HCT116 (cell line): ENCODE measurements around the gene CENPF. TPM values are rescaled to one million over a fixed set of nuclear protein-coding genes. Genes with fewer than 3 reads are reported as not detected.

Experiments
- ATAC-seq: fragments of 200-7000 bp; cut with Tn5 transposase; 2 replicates; pipeline ENCODE4 v1.9.1; 2020; ENCODE audit warnings: mild to moderate bottlenecking, moderate library complexity
- BruUV-seq: library from RNA; stranded (reverse); fragments of 400-500 nt; replicated peaks from 2 replicates; lab custom pipeline; 2021; lab: Mats Ljungman, UMichigan
- CTCF ChIA-PET: fragments of 300-600 bp; sonication (Branson Sonifier 250); formaldehyde crosslinking; loops from one replicate; lab custom pipeline; 2021; ENCODE audit warnings: antibody characterized with exemption; lab: Charles Lee
- POLR2A ChIA-PET: fragments of 300-600, 350-600 bp; sonication (Branson Sonifier 250); formaldehyde crosslinking; loops from one replicate; lab custom pipeline; 2021; ENCODE audit warnings: antibody characterized with exemption; lab: Charles Lee
- RAD21 ChIA-PET, 2 experiments: fragments of 300-600 bp; sonication (Branson Sonifier 250); formaldehyde crosslinking; loops; one replicate each; lab custom pipeline; 2023; ENCODE audit warnings: low total read pairs in 2 of 2; ENCODE audit not compliant: uncharacterized antibody in 2 of 2, unreplicated experiment in 2 of 2, low non-redundant PET in 1 of 2; lab: Charles Lee
- DNase-seq: peaks from one replicate; pipeline ENCODE4 v3.0.0-alpha.2; 2010; ENCODE audit warnings: low read depth, low spot score
- H2AFZ ChIP-seq: fragments of 200-600 bp; shearing (Covaris generic), sonication (generic); 2 replicates; pipeline ENCODE4 v1.6.1; 2017; ENCODE audit warnings: low read depth, mixed run types, mixed read lengths, antibody characterized with exemption, low read length; ENCODE audit not compliant: poor library complexity, severe bottlenecking
- H3K27ac ChIP-seq: 2 replicates; pipeline ENCODE4 v1.5.1; 2012; ENCODE audit warnings: low read depth, low read length
- H3K27me3 ChIP-seq: fragments of 200-600 bp; sonication (generic); 2 replicates; pipeline ENCODE4 v1.6.1; 2016; ENCODE audit warnings: mixed run types, low read length, mixed read lengths; ENCODE audit not compliant: insufficient read depth
- H3K36me3 ChIP-seq, 2 experiments: fragments of 200-500 bp in 1 of 2; fragments of 200-600 bp in 1 of 2; sonication (Bioruptor generic) in 1 of 2; sonication (generic) in 1 of 2; 2 replicates each; pipeline versions ENCODE4 v1.5.1 to v1.6.1; 2014 to 2016; ENCODE audit warnings: low read length in 2 of 2, inconsistent platforms in 1 of 2, mixed read lengths in 1 of 2, mixed run types in 1 of 2; ENCODE audit not compliant: insufficient read depth in 2 of 2, control insufficient read depth in 1 of 2
- H3K4me1 ChIP-seq, 2 experiments: fragments of 200-600 bp in 1 of 2; sonication (generic) in 1 of 2; 2 replicates each; pipeline versions ENCODE4 v1.5.1 to v1.6.1; 2012 to 2017; ENCODE audit warnings: low read length in 2 of 2, inconsistent platforms in 1 of 2, mild to moderate bottlenecking in 1 of 2, mixed read lengths in 1 of 2, mixed run types in 1 of 2, moderate library complexity in 1 of 2; ENCODE audit not compliant: insufficient read depth in 2 of 2, control insufficient read depth in 1 of 2
- H3K4me2 ChIP-seq: fragments of 200-600 bp; sonication (generic); 2 replicates; pipeline ENCODE4 v1.6.1; 2017; ENCODE audit warnings: mixed run types, low read length, mixed read lengths
- H3K4me3 ChIP-seq, 2 experiments: fragments of 200-600 bp in 1 of 2; sonication (generic) in 1 of 2; replicated peaks in 1 of 2; 2 replicates each; pipeline ENCODE4 v1.5.1; 2011 to 2016; ENCODE audit warnings: low read length in 2 of 2, control low read depth in 1 of 2, low read depth in 1 of 2, mild to moderate bottlenecking in 1 of 2, mixed read lengths in 1 of 2, mixed run types in 1 of 2
- H3K79me2 ChIP-seq: fragments of 200-600 bp; sonication (generic); 2 replicates; pipeline ENCODE4 v1.6.1; 2017; ENCODE audit warnings: mild to moderate bottlenecking, mixed run types, low read length, moderate library complexity, mixed read lengths; ENCODE audit not compliant: insufficient read depth
- H3K9ac ChIP-seq: fragments of 200-600 bp; sonication (generic); 2 replicates; pipeline ENCODE4 v1.6.1; 2016; ENCODE audit warnings: low read length, mixed read lengths
- H3K9me2 ChIP-seq: fragments of 200-600 bp; sonication (generic), shearing (Covaris generic); 2 replicates; pipeline ENCODE4 v1.6.1; 2017; ENCODE audit warnings: mixed run types, mild to moderate bottlenecking, moderate library complexity; ENCODE audit not compliant: insufficient read depth
- H3K9me3 ChIP-seq, 2 experiments: fragments of 200-500 bp in 1 of 2; fragments of 200-600 bp in 1 of 2; sonication (Bioruptor generic) in 1 of 2; sonication (generic) in 1 of 2; 2 replicates each; pipeline ENCODE4 v1.6.1; 2014 to 2017; ENCODE audit warnings: low read length in 2 of 2, mixed read lengths in 2 of 2, inconsistent platforms in 1 of 2, low read depth in 1 of 2, mild to moderate bottlenecking in 1 of 2, mixed run types in 1 of 2, moderate library complexity in 1 of 2; ENCODE audit not compliant: control insufficient read depth in 1 of 2, insufficient read depth in 1 of 2
- H4K20me1 ChIP-seq: fragments of 200-600 bp; sonication (generic), shearing (Covaris generic); 2 replicates; pipeline ENCODE4 v1.6.1; 2017; ENCODE audit warnings: mixed run types, mild to moderate bottlenecking, moderate library complexity; ENCODE audit not compliant: insufficient read depth
- ATF3 ChIP-seq: IDR thresholded peaks from 2 replicates; pipeline ENCODE4 v1.6.1; 2012
- CBX3 ChIP-seq: IDR thresholded peaks from 2 replicates; pipeline ENCODE4 v1.6.1; 2012; ENCODE audit warnings: low read depth
- EZH2 ChIP-seq: fragments of 200-600 bp; sonication (generic); IDR thresholded peaks from 2 replicates; pipeline ENCODE4 v1.6.1; 2017; ENCODE audit warnings: antibody characterized with exemption, mixed run types
- EZH2phosphoT487 ChIP-seq: fragments of 200-600 bp; IDR thresholded peaks from 2 replicates; pipeline ENCODE4 v1.6.1; 2018; ENCODE audit warnings: antibody characterized with exemption, borderline replicate concordance
- JUND ChIP-seq: IDR thresholded peaks from 2 replicates; pipeline ENCODE4 v1.6.1; 2012
- POLR2A ChIP-seq: IDR thresholded peaks from 2 replicates; pipeline ENCODE4 v1.7.0; 2011; ENCODE audit warnings: borderline replicate concordance; ENCODE audit not compliant: insufficient read depth, insufficient read length; ENCODE audit errors: extremely low read depth
- SP1 ChIP-seq: IDR thresholded peaks from 2 replicates; pipeline ENCODE4 v1.6.1; 2012; ENCODE audit warnings: low read depth
- intact Hi-C: fragments of 100-400 bp; cut with micrococcal nuclease; formaldehyde crosslinking; loops from 2 replicates; pipeline ENCODE4 v1.10.0; 2022
- total RNA-seq: library from RNA; stranded (reverse); gene quantifications from one replicate; pipeline ENCODE4 v1.2.1, GENCODE V29; 2021; ENCODE audit not compliant: unreplicated experiment
- TF ChIP-seq, protein P1 (sequence below): IDR thresholded peaks from 2 replicates; pipeline ENCODE4 v1.6.1; 2012; ENCODE audit warnings: low read depth

CENPF gene
- total RNA-seq, 1 experiment from 2014 or later, result 120 TPM

- Histone ChIP-seq H3K79me2 (no peaks in the 10 kb centered on the region), H3K27ac (no peak overlapping the region), H3K4me1 (no peaks in the 10 kb centered on the region), H3K4me3 (no peak overlapping the region), H3K9ac (no peak overlapping the region), H3K27me3 (no peaks in the 10 kb centered on the region), H3K36me3 (peaks cover 43 to 49% of the 10 kb centered on the region in 2 experiments)
- DNase-seq, result no peak
- RAD21 ChIA-PET, result no interaction called here
- intact Hi-C loops, result no loop called here
- POLR2A ChIA-PET, result no interaction called here
- TSS peak; percentile 17 for BruUV-seq
- TF ChIP-seq ATF3 (no peak), EZH2phosphoT487 (no peak), CBX3 (no peak), POLR2A (no peak), JUND (no peak), EZH2 (no peak), SP1 (no peak)
- TF ChIP-seq, protein P1, sequence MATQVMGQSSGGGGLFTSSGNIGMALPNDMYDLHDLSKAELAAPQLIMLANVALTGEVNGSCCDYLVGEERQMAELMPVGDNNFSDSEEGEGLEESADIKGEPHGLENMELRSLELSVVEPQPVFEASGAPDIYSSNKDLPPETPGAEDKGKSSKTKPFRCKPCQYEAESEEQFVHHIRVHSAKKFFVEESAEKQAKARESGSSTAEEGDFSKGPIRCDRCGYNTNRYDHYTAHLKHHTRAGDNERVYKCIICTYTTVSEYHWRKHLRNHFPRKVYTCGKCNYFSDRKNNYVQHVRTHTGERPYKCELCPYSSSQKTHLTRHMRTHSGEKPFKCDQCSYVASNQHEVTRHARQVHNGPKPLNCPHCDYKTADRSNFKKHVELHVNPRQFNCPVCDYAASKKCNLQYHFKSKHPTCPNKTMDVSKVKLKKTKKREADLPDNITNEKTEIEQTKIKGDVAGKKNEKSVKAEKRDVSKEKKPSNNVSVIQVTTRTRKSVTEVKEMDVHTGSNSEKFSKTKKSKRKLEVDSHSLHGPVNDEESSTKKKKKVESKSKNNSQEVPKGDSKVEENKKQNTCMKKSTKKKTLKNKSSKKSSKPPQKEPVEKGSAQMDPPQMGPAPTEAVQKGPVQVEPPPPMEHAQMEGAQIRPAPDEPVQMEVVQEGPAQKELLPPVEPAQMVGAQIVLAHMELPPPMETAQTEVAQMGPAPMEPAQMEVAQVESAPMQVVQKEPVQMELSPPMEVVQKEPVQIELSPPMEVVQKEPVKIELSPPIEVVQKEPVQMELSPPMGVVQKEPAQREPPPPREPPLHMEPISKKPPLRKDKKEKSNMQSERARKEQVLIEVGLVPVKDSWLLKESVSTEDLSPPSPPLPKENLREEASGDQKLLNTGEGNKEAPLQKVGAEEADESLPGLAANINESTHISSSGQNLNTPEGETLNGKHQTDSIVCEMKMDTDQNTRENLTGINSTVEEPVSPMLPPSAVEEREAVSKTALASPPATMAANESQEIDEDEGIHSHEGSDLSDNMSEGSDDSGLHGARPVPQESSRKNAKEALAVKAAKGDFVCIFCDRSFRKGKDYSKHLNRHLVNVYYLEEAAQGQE, result no peak
- TF ChIP-seq, all 23 proteins: peak for 0
- no peaks in the 10 kb centered on the region for H3K9me3 ChIP-seq
- CTCF ChIA-PET, result no interaction called here
- no peak overlapping the region for H3K4me2 ChIP-seq
- no peak overlapping the region for H2AFZ ChIP-seq
- ATAC-seq, result no peak
- H3K9me2 ChIP-seq, result no peaks in the 10 kb centered on the region
- no peaks in the 10 kb centered on the region for H4K20me1 ChIP-seq
These were observed 42.7 kb downstream of the CENPF start for GRCh38 chr1:214645712-214646111.
